Mesendoderm (in vitro differentiated cells): ENCODE measurements around the gene SLC26A1.

Source experiments
- DNase-seq: peaks from one replicate; pipeline ENCODE4 v3.0.0; 2013
- H2AK5ac ChIP-seq: 2 replicates; pipeline ENCODE4 v1.6.1; 2013; ENCODE audit warnings: low read length, inconsistent platforms
- H2BK120ac ChIP-seq: 2 replicates; pipeline ENCODE4 v1.6.1; 2013; ENCODE audit warnings: low read depth, mild to moderate bottlenecking, low read length, moderate library complexity, mixed read lengths
- H2BK15ac ChIP-seq: replicated peaks from 2 replicates; pipeline ENCODE4 v1.6.1; 2013; ENCODE audit warnings: low read depth, mild to moderate bottlenecking, moderate library complexity
- H2BK5ac ChIP-seq: 2 replicates; pipeline ENCODE4 v1.6.1; 2013; ENCODE audit warnings: low read length, inconsistent platforms
- H3K18ac ChIP-seq: 2 replicates; pipeline ENCODE4 v1.6.1; 2013; ENCODE audit warnings: mild to moderate bottlenecking, low read length, mixed read lengths
- H3K23ac ChIP-seq: one replicate; pipeline ENCODE4 v1.6.1; 2013; ENCODE audit warnings: low read length
- H3K27ac ChIP-seq: 2 replicates; pipeline ENCODE4 v1.5.1; 2013; ENCODE audit warnings: low read depth, mild to moderate bottlenecking, inconsistent platforms, low read length, moderate library complexity
- H3K27me3 ChIP-seq: 2 replicates; pipeline ENCODE4 v1.6.1; 2013; ENCODE audit warnings: low read length, control low read depth, mild to moderate bottlenecking, inconsistent platforms; ENCODE audit not compliant: insufficient read depth, poor library complexity
- H3K36me3 ChIP-seq: 2 replicates; pipeline ENCODE4 v1.6.1; 2013; ENCODE audit warnings: low read length, inconsistent platforms; ENCODE audit not compliant: control insufficient read depth, insufficient read depth
- H3K4ac ChIP-seq: one replicate; pipeline ENCODE4 v1.6.1; 2013; ENCODE audit warnings: low read depth, mild to moderate bottlenecking, low read length, moderate library complexity
- H3K4me1 ChIP-seq: 2 replicates; pipeline ENCODE4 v1.6.1; 2013; ENCODE audit warnings: low read depth, low read length, inconsistent platforms; ENCODE audit not compliant: control insufficient read depth
- H3K4me2 ChIP-seq: 2 replicates; pipeline ENCODE4 v1.6.1; 2013; ENCODE audit warnings: low read length
- H3K4me3 ChIP-seq: 2 replicates; pipeline ENCODE4 v1.5.1; 2013; ENCODE audit warnings: mild to moderate bottlenecking, low read length
- H3K56ac ChIP-seq: one replicate; pipeline ENCODE4 v1.6.1; 2013; ENCODE audit warnings: low read length
- H3K79me1 ChIP-seq: 2 replicates; pipeline ENCODE4 v1.6.1; 2013; ENCODE audit warnings: low read length, inconsistent platforms
- H3K79me2 ChIP-seq: 2 replicates; pipeline ENCODE4 v1.6.1; 2013; ENCODE audit warnings: mild to moderate bottlenecking, low read length; ENCODE audit not compliant: control insufficient read depth, insufficient read depth
- H3K9ac ChIP-seq: 2 replicates; pipeline ENCODE4 v1.6.1; 2013; ENCODE audit warnings: low read length, inconsistent platforms
- H4K5ac ChIP-seq: one replicate; pipeline ENCODE4 v1.6.1; 2013; ENCODE audit warnings: low read length
- H4K8ac ChIP-seq: one replicate; pipeline ENCODE4 v1.6.1; 2013; ENCODE audit warnings: low read depth, mild to moderate bottlenecking, control low read depth, low read length, moderate library complexity
- WGBS: extraction: QIAGEN DNeasy Blood & Tissue Kit; methylation state at CpG from one replicate; pipeline ENCODE4 v1.1.7; 2013; ENCODE audit warnings: low lambda C conversion rate, missing lambda C conversion rate; ENCODE audit not compliant: insufficient coverage; ENCODE audit errors: extremely low coverage; 5-methylcytosine and 5-hydroxymethylcytosine counted together

Gene SLC26A1

DNA sequence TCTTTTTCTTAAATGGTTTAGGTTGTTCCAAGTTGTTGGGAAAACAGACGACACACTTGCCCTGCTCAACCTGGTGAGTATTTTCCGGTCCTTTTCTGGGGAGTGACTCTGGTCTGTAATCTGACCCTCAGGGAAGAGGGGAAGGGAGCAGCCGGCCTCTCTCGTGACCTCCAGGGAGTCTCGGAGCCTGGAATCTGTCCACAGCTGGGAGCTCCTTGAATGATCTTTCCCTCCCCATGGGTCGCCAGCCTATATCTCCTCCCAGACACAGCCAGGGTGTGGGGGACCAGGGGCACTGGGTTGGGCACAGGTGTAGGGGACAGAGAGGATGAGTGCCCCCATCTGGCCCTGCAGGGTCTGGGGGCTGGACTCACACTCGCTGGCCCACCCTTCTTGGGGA, 42.0 kb downstream of the SLC26A1 start:
- no peak overlapping the region for H3K56ac ChIP-seq
- H4K8ac ChIP-seq, result no peak overlapping the region
- H3K4me1 ChIP-seq, result no peaks in the 10 kb centered on the region
- no peak overlapping the region for H3K4ac ChIP-seq
- no peak overlapping the region for H3K4me3 ChIP-seq
- DNase-seq, result no peak
- H3K27ac ChIP-seq, result no peak overlapping the region
- peaks cover 2% of the 10 kb centered on the region for H3K27me3 ChIP-seq
- no peak overlapping the region for H2BK120ac ChIP-seq
- H3K36me3 ChIP-seq, result no peaks in the 10 kb centered on the region
- H3K79me1 ChIP-seq, result no peaks in the 10 kb centered on the region
- no peak overlapping the region for H3K18ac ChIP-seq
- no peak overlapping the region for H2AK5ac ChIP-seq
- H4K5ac ChIP-seq, result no peak overlapping the region
- H2BK5ac ChIP-seq, result no peak overlapping the region
- no peak overlapping the region for H3K23ac ChIP-seq
- no CpG with 5 or more reads among the region's 7 CpGs for WGBS
- no peak overlapping the region for H3K4me2 ChIP-seq
- no peak overlapping the region for H3K9ac ChIP-seq
- no peak overlapping the region for H2BK15ac ChIP-seq
- H3K79me2 ChIP-seq, result no peaks in the 10 kb centered on the region

DNA sequence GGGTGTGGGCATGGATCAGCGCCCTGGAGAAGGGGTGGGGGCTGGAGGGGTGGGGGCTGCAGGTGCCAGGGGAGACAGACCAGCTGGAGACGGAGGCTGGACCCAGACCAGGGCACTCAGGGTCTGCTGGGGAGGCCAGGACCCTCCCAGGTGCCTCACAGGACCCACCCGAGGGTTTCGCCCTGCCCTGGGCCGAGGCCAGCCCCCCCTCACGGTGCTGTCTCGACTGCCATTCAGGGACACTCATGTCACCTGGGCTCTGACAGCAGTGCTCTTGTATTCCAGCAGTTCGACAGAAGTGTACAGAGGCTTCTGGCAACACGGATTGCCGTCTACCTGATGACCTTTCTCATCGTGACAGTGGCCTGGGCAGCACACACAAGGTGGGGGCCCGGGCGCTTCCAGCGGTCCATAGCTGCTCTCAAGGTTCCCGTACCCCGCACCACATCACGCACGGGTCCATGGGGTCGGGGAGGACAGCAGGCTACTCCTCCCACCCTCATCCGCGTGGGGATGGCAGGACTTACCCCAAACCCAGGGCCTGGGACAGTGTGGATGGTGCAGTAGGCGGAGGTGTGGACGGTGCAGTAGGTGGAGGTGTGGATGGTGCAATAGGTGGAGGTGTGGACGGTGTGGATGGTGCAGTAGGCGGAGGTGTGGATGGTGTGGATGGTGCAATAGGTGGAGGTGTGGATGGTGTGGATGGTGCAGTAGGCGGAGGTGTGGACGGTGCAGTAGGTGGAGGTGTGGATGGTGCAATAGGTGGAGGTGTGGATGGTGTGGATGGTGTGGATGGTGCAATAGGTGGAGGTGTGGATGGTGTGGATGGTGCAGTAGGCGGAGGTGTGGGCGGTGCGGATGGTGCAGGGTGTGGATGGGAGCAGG, 42.8 kb downstream of the SLC26A1 start:
- no peak for DNase-seq
- WGBS, result no CpG with 5 or more reads among the region's 30 CpGs
- no peak overlapping the region for H2BK120ac ChIP-seq
- H2AK5ac ChIP-seq, result no peak overlapping the region
- H3K56ac ChIP-seq, result no peak overlapping the region
- H3K4me2 ChIP-seq, result no peak overlapping the region
- peaks cover 3% of the 10 kb centered on the region for H3K4me1 ChIP-seq
- no peak overlapping the region for H2BK5ac ChIP-seq
- no peak overlapping the region for H4K8ac ChIP-seq
- no peak overlapping the region for H3K9ac ChIP-seq
- no peak overlapping the region for H2BK15ac ChIP-seq
- no peak overlapping the region for H3K4me3 ChIP-seq
- no peak overlapping the region for H3K18ac ChIP-seq
- no peak overlapping the region for H3K4ac ChIP-seq
- no peak overlapping the region for H3K27ac ChIP-seq
- no peak overlapping the region for H4K5ac ChIP-seq
- H3K79me1 ChIP-seq, result no peaks in the 10 kb centered on the region
- H3K27me3 ChIP-seq, result peaks cover 2% of the 10 kb centered on the region
- no peaks in the 10 kb centered on the region for H3K79me2 ChIP-seq
- H3K23ac ChIP-seq, result no peak overlapping the region
- H3K36me3 ChIP-seq, result no peaks in the 10 kb centered on the region

DNA sequence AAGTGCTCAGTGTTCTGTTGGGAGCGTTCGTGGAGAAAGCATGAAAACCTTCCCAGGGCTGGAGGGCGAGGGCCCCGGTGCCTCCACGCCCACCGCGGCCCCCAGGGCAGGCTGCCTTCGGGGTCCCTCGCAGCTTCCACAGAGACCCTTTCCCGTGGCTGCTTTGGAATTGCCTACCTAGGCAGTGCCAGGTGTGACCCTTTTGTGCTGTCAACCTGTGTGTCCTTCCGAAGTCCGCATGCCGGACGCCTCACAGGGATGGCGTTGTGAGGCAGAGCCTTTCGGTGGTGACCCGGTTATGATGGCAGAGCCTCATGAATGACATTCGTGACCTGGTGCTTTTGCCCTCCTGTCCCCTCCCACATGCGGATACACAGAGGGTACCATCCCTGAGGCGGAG, 43.5 kb downstream of the SLC26A1 start:
- DNase-seq, result no peak

DNA sequence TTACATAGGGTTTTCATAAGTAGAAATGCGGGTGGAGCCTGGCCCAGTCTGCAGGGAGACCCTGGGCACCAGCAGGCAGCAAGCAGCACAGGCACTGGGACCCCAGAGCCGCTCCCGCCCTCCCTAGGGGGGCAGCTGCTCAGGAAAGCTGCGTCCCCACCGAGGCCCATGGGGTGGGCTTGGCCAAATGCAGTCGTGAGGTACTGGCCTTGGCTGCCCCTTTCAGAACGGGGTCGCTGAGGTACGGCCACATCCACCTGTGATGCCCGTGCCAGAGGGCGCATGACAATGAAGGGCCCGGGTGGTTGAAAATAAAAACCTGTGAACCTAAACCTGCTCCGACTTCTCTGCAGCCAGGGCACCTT, 44.3 kb downstream of the SLC26A1 start:
- Histone ChIP-seq H3K79me1 (no peaks in the 10 kb centered on the region), H3K27ac (no peak overlapping the region), H3K36me3 (no peaks in the 10 kb centered on the region), H2BK120ac (no peak overlapping the region), H2AK5ac (no peak overlapping the region), H3K56ac (no peak overlapping the region), H3K4me2 (no peak overlapping the region), H3K4ac (no peak overlapping the region), H2BK15ac (no peak overlapping the region), H3K18ac (no peak overlapping the region), H3K4me1 (peaks cover 5% of the 10 kb centered on the region), H3K27me3 (peaks cover 2% of the 10 kb centered on the region), H4K5ac (no peak overlapping the region), H3K4me3 (no peak overlapping the region), H3K9ac (no peak overlapping the region), H3K23ac (no peak overlapping the region), H4K8ac (no peak overlapping the region), H3K79me2 (no peaks in the 10 kb centered on the region), H2BK5ac (no peak overlapping the region)
- DNase-seq, result no peak
- no CpG with 5 or more reads among the region's 13 CpGs for WGBS

More for the DNA sequence above, 43.5 kb downstream of the SLC26A1 start:
- Histone ChIP-seq H3K4me3 (no peak overlapping the region), H3K56ac (no peak overlapping the region), H3K9ac (no peak overlapping the region), H2AK5ac (no peak overlapping the region), H4K8ac (no peak overlapping the region), H3K27ac (no peak overlapping the region), H2BK5ac (no peak overlapping the region), H3K4ac (no peak overlapping the region), H3K36me3 (no peaks in the 10 kb centered on the region), H2BK15ac (no peak overlapping the region), H3K23ac (no peak overlapping the region), H4K5ac (no peak overlapping the region), H3K4me2 (no peak overlapping the region), H3K18ac (no peak overlapping the region), H2BK120ac (no peak overlapping the region), H3K79me1 (no peaks in the 10 kb centered on the region), H3K4me1 (peaks cover 5% of the 10 kb centered on the region), H3K79me2 (no peaks in the 10 kb centered on the region), H3K27me3 (peaks cover 2% of the 10 kb centered on the region)
- no CpG with 5 or more reads among the region's 20 CpGs for WGBS

DNA sequence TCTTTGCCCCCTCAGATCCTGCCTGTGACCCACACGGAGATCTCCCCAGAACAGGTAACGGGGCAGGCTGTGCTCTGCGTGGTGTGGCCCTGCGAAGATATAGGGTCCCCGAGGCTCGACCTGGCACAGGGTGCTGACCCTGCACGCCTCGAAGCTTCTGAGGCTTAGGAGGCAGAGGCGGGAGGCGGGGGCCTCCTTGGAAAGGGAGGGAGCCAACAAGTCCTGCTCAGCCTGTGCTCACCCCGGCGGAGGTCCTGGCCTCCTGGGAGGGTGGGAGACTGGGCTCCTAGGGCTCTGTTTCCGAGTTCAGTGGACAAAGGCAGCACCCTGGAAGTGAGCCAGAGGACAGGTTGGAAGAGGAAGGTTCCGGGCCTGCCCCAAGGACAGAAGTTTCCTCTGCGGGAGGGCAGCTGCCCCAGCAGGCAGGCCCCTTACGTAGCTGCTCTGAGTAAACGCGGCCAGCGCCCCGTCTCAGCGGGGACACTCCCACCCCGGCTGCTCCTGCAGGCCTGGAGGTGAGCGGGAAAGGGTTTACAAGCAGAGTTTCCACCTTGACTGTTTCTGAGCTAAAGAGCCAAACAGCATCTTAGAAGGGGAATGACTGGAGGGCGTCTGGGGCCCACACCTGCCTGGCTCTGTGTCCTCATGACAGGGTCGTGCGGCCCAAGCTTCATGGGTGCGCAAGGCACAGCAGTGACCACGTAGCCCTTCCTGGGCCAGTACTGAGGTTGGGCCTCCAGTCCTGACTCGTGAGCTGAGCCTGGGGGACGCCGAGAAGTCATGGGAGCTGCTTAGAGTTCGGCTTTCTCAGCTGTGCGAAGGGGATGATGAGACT, 44.9 kb downstream of the SLC26A1 start:
- Histone ChIP-seq H3K23ac (no peak overlapping the region), H3K27me3 (peaks cover 2% of the 10 kb centered on the region), H3K79me1 (no peaks in the 10 kb centered on the region), H3K27ac (no peak overlapping the region), H3K36me3 (no peaks in the 10 kb centered on the region), H4K8ac (no peak overlapping the region), H3K4me2 (no peak overlapping the region), H4K5ac (no peak overlapping the region), H2AK5ac (no peak overlapping the region), H3K4me1 (peaks cover 5% of the 10 kb centered on the region), H3K9ac (no peak overlapping the region), H3K18ac (no peak overlapping the region), H3K4ac (no peak overlapping the region), H2BK15ac (no peak overlapping the region), H3K4me3 (no peak overlapping the region), H2BK120ac (no peak overlapping the region), H3K79me2 (no peaks in the 10 kb centered on the region), H2BK5ac (no peak overlapping the region), H3K56ac (no peak overlapping the region)
- no peak for DNase-seq
- WGBS, result no CpG with 5 or more reads among the region's 33 CpGs
